Activated B cell treated with CpG ODN at 0.5 μM for 24 hours (primary cell): ENCODE measurements around the gene XPC. TPM values are rescaled to one million over a fixed set of nuclear protein-coding genes. Genes with fewer than 3 reads are reported as not detected.

Experiments
- ATAC-seq: fragments of 200-7000 bp; cut with Tn5 transposase; one replicate; pipeline ENCODE4 v1.10.0; 2021; ENCODE audit warnings: low read depth, mild to moderate bottlenecking, moderate library complexity
- CTCF ChIA-PET: fragments of 350-600 bp; sonication (Branson Sonifier 250); formaldehyde crosslinking; loops from one replicate; lab custom pipeline; 2021; ENCODE audit warnings: antibody characterized with exemption; lab: Charles Lee
- POLR2A ChIA-PET: fragments of 350-600 bp; sonication (Branson Sonifier 250); formaldehyde crosslinking; loops from one replicate; lab custom pipeline; 2021; ENCODE audit warnings: antibody characterized with exemption; lab: Charles Lee
- DNase-seq: peaks from one replicate; pipeline ENCODE4 v3.0.0; 2022
- H3K27ac Mint-ChIP-seq: one replicate; pipeline ENCODE4 v1.8.0; 2020; ENCODE audit warnings: mixed read lengths
- H3K27me3 Mint-ChIP-seq: one replicate; pipeline ENCODE4 v1.8.0; 2021; ENCODE audit warnings: mixed read lengths
- H3K36me3 Mint-ChIP-seq: one replicate; pipeline ENCODE4 v1.8.0; 2021; ENCODE audit warnings: low read depth, mixed read lengths
- H3K4me1 Mint-ChIP-seq: one replicate; pipeline ENCODE4 v1.8.0; 2021; ENCODE audit warnings: mixed read lengths
- H3K4me3 Mint-ChIP-seq: one replicate; pipeline ENCODE4 v1.8.0; 2020; ENCODE audit warnings: mild to moderate bottlenecking, mixed read lengths
- H3K9me3 Mint-ChIP-seq: one replicate; pipeline ENCODE4 v1.8.0; 2020; ENCODE audit warnings: mixed read lengths
- intact Hi-C: fragments of 100-400 bp; cut with micrococcal nuclease; formaldehyde crosslinking; loops from one replicate; pipeline ENCODE4 v1.15.1; 2024
- total RNA-seq: library from RNA; stranded (reverse); gene quantifications from 2 replicates; pipeline ENCODE4 v1.2.3, GENCODE V29; 2022
- TF ChIP-seq, protein P1 (sequence below): fragments of 200-600 bp; IDR thresholded peaks from one replicate; pipeline ENCODE4 v1.8.0; 2022; ENCODE audit warnings: antibody characterized with exemption, mild to moderate bottlenecking

XPC gene
- total RNA-seq, 1 donor from 2014 or later, result 35.4 TPM

DNA sequence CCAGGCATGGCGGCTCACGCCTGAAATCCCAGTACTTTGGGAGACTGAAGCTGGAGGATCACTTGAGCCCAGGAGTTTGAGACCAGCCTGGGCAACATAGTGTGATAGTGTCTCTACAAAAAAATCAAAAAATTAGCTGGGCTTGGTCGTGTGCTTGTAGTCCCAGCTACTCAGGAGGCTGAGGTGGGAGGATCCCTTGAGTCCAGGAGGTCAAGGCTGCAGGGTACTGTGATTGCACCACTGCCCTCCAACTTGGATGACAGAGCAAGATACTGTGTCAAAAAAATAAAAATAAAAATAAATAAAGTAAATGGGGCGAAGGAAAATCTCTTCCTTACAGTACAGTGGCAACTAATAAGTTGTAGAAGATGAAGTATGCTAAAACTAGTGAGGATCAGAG lies 29.8 kb upstream of the XPC start:
- intact Hi-C loops, result no loop called here
- Mint-ChIP-seq H3K4me1 (peaks cover 5% of the 10 kb centered on the region), H3K4me3 (no peak overlapping the region), H3K27me3 (no peaks in the 10 kb centered on the region), H3K27ac (no peak overlapping the region), H3K36me3 (no peaks in the 10 kb centered on the region), H3K9me3 (no peaks in the 10 kb centered on the region)
- TF ChIP-seq, protein P1, sequence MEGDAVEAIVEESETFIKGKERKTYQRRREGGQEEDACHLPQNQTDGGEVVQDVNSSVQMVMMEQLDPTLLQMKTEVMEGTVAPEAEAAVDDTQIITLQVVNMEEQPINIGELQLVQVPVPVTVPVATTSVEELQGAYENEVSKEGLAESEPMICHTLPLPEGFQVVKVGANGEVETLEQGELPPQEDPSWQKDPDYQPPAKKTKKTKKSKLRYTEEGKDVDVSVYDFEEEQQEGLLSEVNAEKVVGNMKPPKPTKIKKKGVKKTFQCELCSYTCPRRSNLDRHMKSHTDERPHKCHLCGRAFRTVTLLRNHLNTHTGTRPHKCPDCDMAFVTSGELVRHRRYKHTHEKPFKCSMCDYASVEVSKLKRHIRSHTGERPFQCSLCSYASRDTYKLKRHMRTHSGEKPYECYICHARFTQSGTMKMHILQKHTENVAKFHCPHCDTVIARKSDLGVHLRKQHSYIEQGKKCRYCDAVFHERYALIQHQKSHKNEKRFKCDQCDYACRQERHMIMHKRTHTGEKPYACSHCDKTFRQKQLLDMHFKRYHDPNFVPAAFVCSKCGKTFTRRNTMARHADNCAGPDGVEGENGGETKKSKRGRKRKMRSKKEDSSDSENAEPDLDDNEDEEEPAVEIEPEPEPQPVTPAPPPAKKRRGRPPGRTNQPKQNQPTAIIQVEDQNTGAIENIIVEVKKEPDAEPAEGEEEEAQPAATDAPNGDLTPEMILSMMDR, result no peak
- CTCF ChIA-PET, result no interaction called here
- no peak for ATAC-seq
- no peak for DNase-seq
- POLR2A ChIA-PET, result no interaction called here

DNA sequence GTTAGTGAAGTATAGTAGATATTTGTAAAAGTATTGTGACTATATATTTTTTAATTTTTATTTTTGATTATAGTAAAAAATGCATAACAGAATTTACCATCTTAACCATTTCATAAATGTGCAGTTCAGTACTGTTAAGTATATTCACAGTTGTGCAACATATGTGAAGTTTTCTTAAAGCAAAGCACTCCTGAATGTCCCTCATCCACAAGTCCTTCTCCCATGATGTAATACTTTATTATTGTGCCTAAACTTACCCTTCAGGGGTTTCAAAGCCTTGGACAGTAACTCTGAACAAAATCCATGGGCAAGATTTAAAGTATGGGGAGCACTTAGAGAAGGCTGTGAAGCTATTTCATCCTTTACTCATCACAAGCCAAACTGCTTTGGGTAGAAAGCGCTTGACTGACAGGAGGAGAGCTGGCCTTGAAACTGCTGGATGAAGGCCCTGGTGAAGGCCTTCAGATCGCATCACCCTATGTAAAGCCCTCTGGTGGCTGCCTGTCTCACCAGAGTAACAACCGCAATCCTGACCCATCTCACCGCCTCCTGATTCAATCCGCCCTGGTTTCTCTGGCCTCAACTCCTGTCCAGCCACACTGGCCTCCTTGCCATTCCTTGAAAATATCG lies 28.3 kb upstream of the XPC start:
- Mint-ChIP-seq H3K27ac (no peak overlapping the region), H3K4me3 (no peak overlapping the region), H3K36me3 (no peaks in the 10 kb centered on the region), H3K4me1 (peaks cover 5% of the 10 kb centered on the region), H3K9me3 (no peaks in the 10 kb centered on the region), H3K27me3 (no peaks in the 10 kb centered on the region)
- ChIA-PET POLR2A (no interaction called here), CTCF (no interaction called here)
- TF ChIP-seq, protein P1, result no peak
- no peak for ATAC-seq
- DNase-seq, result no peak
- intact Hi-C loops, result no loop called here

DNA sequence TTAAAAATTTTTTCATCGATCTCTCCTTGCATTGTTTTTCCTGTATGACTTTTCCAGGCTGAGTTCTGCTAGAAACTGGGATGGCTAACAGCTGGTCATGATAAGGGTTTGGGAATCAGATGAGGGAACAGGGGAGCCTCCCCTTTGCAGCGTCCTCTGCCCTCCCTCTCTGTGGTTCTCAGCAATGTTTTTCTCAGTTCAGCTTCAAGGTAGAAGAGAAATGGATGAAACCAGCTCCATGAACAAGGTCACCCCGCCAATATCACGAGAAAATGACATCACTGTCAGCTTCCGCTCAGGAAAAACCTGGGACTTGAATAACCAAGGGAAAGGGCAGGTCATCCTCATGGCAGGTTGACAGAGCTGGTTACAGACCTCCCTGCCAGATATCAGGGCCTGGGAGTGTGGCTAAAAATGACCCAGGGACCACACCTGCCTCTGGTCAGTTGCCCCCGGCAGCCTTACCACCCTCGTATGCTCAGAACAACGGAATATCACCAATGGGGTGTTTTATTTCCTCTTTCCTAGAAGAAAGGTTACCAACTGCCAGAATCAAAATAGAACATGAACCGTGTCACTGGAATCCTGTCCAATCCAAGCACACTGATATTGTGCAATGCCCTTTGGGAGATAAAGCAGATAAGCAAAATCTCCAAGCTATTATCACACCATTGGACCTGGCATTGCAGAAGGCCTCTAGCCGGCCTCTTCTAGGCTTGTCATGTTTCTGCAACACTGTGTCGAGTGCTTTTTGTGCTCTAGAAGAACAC lies 26.3 kb upstream of the XPC start:
- TF ChIP-seq, protein P1, result no peak
- CTCF ChIA-PET, result interaction anchor here (0.6 to 3.9 kb wide), 10 partner anchors 8 to 1116 kb away, joined by 6 to 39 read pairs (median 12); no protein-coding TSS in a partner anchor
- intact Hi-C loops, result no loop called here
- Mint-ChIP-seq H3K27me3 (no peaks in the 10 kb centered on the region), H3K9me3 (no peaks in the 10 kb centered on the region), H3K27ac (no peak overlapping the region), H3K36me3 (peaks cover 6% of the 10 kb centered on the region), H3K4me1 (peaks cover 5% of the 10 kb centered on the region), H3K4me3 (no peak overlapping the region)
- ATAC-seq (no peak), DNase-seq (no peak)
- POLR2A ChIA-PET, result no interaction called here

DNA sequence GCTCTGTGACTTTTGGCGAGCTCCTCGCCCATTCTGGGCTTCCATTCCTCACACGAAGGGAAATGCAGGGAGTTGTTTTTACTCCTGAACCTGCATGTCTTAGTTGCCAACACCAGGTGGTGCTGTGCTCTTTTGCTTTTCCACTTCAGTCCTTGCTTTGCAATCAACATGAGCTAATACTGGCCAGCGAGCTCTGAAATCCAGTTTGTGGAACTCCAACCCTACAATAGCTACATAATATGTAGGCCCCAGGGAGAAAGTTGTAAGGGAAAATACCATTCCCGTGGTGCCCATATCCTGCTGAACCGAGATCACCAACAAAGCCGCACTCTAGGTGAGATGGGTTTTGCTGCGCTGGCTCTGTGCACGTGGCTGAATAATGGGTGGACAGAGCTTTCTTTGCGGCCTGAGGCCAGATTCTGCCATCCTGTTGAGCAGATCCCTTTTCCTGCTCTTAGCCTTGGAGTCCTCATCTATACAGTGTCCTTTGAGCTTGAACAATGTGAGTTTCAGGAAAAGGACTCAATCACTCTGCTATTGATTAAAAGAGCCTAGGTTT lies 25.2 kb upstream of the XPC start:
- Mint-ChIP-seq H3K27ac (peak overlapping the region; percentile 10), H3K9me3 (no peaks in the 10 kb centered on the region), H3K4me3 (no peak overlapping the region), H3K4me1 (peaks cover 5% of the 10 kb centered on the region), H3K27me3 (no peaks in the 10 kb centered on the region), H3K36me3 (peaks cover 17% of the 10 kb centered on the region)
- DNase-seq, result no peak
- peak; percentile 74 for ATAC-seq
- CTCF ChIA-PET, result interaction anchor here (0.6 to 3.9 kb wide), 23 partner anchors 9 to 723 kb away, joined by 3 to 39 read pairs (median 4); partner anchors contain the start of genes LSM3 and XPC
- intact Hi-C loops, result loop anchor here (1.0 kb wide), 3 partner anchors 58 to 345 kb away; no protein-coding TSS in a partner anchor
- TF ChIP-seq, protein P1, result peak; percentile 25
- POLR2A ChIA-PET, result interaction anchor here (1.0 kb wide), 1 partner anchor 11 kb away, joined by 3 read pairs; no protein-coding TSS in a partner anchor
